A549 (cell line): ENCODE measurements around the gene KLHL6. TPM values are rescaled to one million over a fixed set of nuclear protein-coding genes. Genes with fewer than 3 reads are reported as not detected.

ENCODE experiments used
- ATAC-seq, 2 experiments: fragments of 200-7000 bp in 1 of 2; fragments of >200 bp in 1 of 2; cut with Nextera tagmentation in 1 of 2; cut with Tn5 transposase in 1 of 2; 3 replicates each; pipeline versions ENCODE4 v1.8.0 to v1.9.1; 2018 to 2020; ENCODE audit warnings: mild to moderate bottlenecking in 1 of 2, moderate library complexity in 1 of 2
- CTCF ChIA-PET: fragments of 300-600 bp; sonication (Branson Sonifier 250); formaldehyde crosslinking; extraction: SDS; loops from one replicate; lab custom pipeline; 2021; ENCODE audit warnings: antibody characterized with exemption, inconsistent platforms; lab: Yijun Ruan, JAX
- POLR2A ChIA-PET: fragments of 350-600 bp; formaldehyde crosslinking; extraction: SDS; loops from one replicate; lab custom pipeline; 2021; ENCODE audit warnings: antibody characterized with exemption, inconsistent platforms; lab: Yijun Ruan, JAX
- DNase-seq, 2 experiments: peaks; one replicate each; pipeline versions ENCODE4 v3.0.0 to v3.0.0-alpha.2; 2011 to 2016; ENCODE audit warnings: low read depth in 1 of 2, low spot score in 1 of 2
- FAIRE-seq: peaks from 2 replicates; lab custom pipeline; 2011; peaks lifted over from hg19 to GRCh38; lab: Jason Lieb, UNC
- H3K27ac ChIP-seq, 2 experiments: fragments of >200 bp; sonication (Bioruptor Twin); formaldehyde crosslinking; 3 replicates each; pipeline ENCODE4 v1.5.1; 2016 to 2017
- H3K4me1 ChIP-seq: fragments of >200 bp; sonication (Bioruptor Twin); formaldehyde crosslinking; 3 replicates; pipeline ENCODE4 v1.6.1; 2016
- H3K4me2 ChIP-seq: fragments of >200 bp; sonication (Bioruptor Twin); formaldehyde crosslinking; 3 replicates; pipeline ENCODE4 v1.6.1; 2016
- H3K4me3 ChIP-seq: fragments of >200 bp; sonication (Bioruptor Twin); formaldehyde crosslinking; 3 replicates; pipeline ENCODE4 v1.5.1; 2016
- H3K9me3 ChIP-seq: fragments of >200 bp; sonication (Bioruptor Twin); formaldehyde crosslinking; 3 replicates; pipeline ENCODE4 v1.6.1; 2016
- BCL3 ChIP-seq: fragments of >200 bp; sonication (Bioruptor Twin); formaldehyde crosslinking; IDR thresholded peaks from 3 replicates; pipeline ENCODE4 v1.6.1; 2016
- BHLHE40 ChIP-seq: IDR thresholded peaks from 2 replicates; pipeline ENCODE4 v1.6.1; 2012; ENCODE audit warnings: low read depth, low read length, inconsistent platforms
- CBX2 ChIP-seq: fragments of 200-600 bp; sonication (generic); IDR thresholded peaks from 2 replicates; pipeline ENCODE4 v1.6.1; 2016; ENCODE audit warnings: low read depth, mild to moderate bottlenecking, borderline replicate concordance
- CBX8 ChIP-seq: fragments of 200-600 bp; sonication (generic); IDR thresholded peaks from 2 replicates; pipeline ENCODE4 v1.6.1; 2016
- EHMT2 ChIP-seq: fragments of 200-600 bp; sonication (generic); IDR thresholded peaks from 2 replicates; pipeline ENCODE4 v1.6.1; 2016; ENCODE audit warnings: antibody characterized with exemption, low read depth, mild to moderate bottlenecking, moderate library complexity
- EP300 ChIP-seq, 2 experiments: fragments of >200 bp; sonication (Bioruptor Twin); formaldehyde crosslinking; IDR thresholded peaks; 2 replicates in 1 of 2; 3 replicates in 1 of 2; pipeline ENCODE4 v1.6.1; 2016 to 2017
- FOSB ChIP-seq: fragments of 250-450 bp; sonication (Bioruptor Pico); IDR thresholded peaks from 2 replicates; pipeline ENCODE4 v1.5.0; 2020; ENCODE audit warnings: mild to moderate bottlenecking, moderate library complexity
- GATA3 ChIP-seq: IDR thresholded peaks from 2 replicates; pipeline ENCODE4 v1.6.1; 2012; ENCODE audit warnings: borderline replicate concordance
- HEYL ChIP-seq: fragments of 250-450 bp; sonication (Bioruptor Pico); IDR thresholded peaks from 2 replicates; pipeline ENCODE4 v1.8.0; 2021; ENCODE audit warnings: mild to moderate bottlenecking, moderate library complexity
- HOXB13 ChIP-seq: fragments of 250-450 bp; sonication (Bioruptor Pico); IDR thresholded peaks from 2 replicates; pipeline ENCODE4 v1.5.0; 2020; ENCODE audit warnings: low read depth, mild to moderate bottlenecking, moderate library complexity
- HOXB5 ChIP-seq: fragments of 250-450 bp; sonication (Bioruptor Pico); IDR thresholded peaks from 2 replicates; pipeline ENCODE4 v1.5.0; 2020; ENCODE audit warnings: mild to moderate bottlenecking, moderate library complexity
- MAZ ChIP-seq: fragments of 150-350 bp; IDR thresholded peaks from 2 replicates; pipeline ENCODE4 v1.6.1; 2014; ENCODE audit warnings: antibody characterized with exemption, low read depth, low read length, borderline replicate concordance
- MYC ChIP-seq: IDR thresholded peaks from 2 replicates; pipeline ENCODE4 v1.6.1; 2012; ENCODE audit warnings: mild to moderate bottlenecking, inconsistent platforms, low read length, improper control_type of control experiment, borderline replicate concordance
- NPAS2 ChIP-seq: fragments of 250-450 bp; sonication (Bioruptor Pico); IDR thresholded peaks from 2 replicates; pipeline ENCODE4 v1.8.0; 2022; ENCODE audit warnings: mild to moderate bottlenecking, moderate library complexity, borderline replicate concordance
- NR3C1 ChIP-seq: fragments of >200 bp; sonication (Bioruptor Twin); formaldehyde crosslinking; IDR thresholded peaks from 3 replicates; pipeline ENCODE4 v1.6.1; 2017
- PHF8 ChIP-seq: fragments of 200-600 bp; sonication (generic); IDR thresholded peaks from 2 replicates; pipeline ENCODE4 v1.6.1; 2016; ENCODE audit warnings: low read depth, mild to moderate bottlenecking, antibody characterized with exemption, moderate library complexity, borderline replicate concordance
- POLR2AphosphoS2 ChIP-seq: conservative IDR thresholded peaks from 2 replicates; pipeline ENCODE4 v1.6.1; 2012; ENCODE audit warnings: low read length, improper control_type of control experiment, inconsistent platforms
- RNF2 ChIP-seq: fragments of 200-600 bp; sonication (generic); IDR thresholded peaks from 2 replicates; pipeline ENCODE4 v1.6.1; 2016; ENCODE audit warnings: low read depth, mild to moderate bottlenecking, antibody characterized with exemption, moderate library complexity, borderline replicate concordance
- SREBF2 ChIP-seq: fragments of 450-650 bp; IDR thresholded peaks from 2 replicates; pipeline ENCODE4 v1.6.1; 2014; ENCODE audit warnings: mild to moderate bottlenecking, moderate library complexity
- TFCP2L1 ChIP-seq: fragments of 250-450 bp; sonication (Bioruptor Pico); IDR thresholded peaks from 2 replicates; pipeline ENCODE4 v1.5.0; 2021; ENCODE audit warnings: mild to moderate bottlenecking
- ZC3H11A ChIP-seq: fragments of 450-650 bp; IDR thresholded peaks from 2 replicates; pipeline ENCODE4 v1.6.1; 2014; ENCODE audit warnings: antibody characterized with exemption, mild to moderate bottlenecking
- ZNF302 ChIP-seq: fragments of 250-450 bp; sonication (Bioruptor Pico); IDR thresholded peaks from 2 replicates; pipeline ENCODE4 v1.9.0; 2021; ENCODE audit warnings: inconsistent platforms, mild to moderate bottlenecking, moderate library complexity
- WGBS: methylation state at CpG from one replicate; pipeline ENCODE4 v1.1.6; 2017; ENCODE audit errors: missing lambda C conversion rate; 5-methylcytosine and 5-hydroxymethylcytosine counted together
- polyA plus RNA-seq, 4 experiments: library from polyadenylated mRNA; depleted of rRNA in 3 of 4; stranded (reverse); fragments of >200 nt; fragmentation: RNase III in 1 of 4; extraction: RNeasy Plus Mini Kit Qiagen cat#74134 plus additional on column Dnase treatment in 1 of 4; gene quantifications; 2 replicates in 3 of 4; 3 replicates in 1 of 4; pipeline ENCODE4 v1.2.3, GENCODE V29; 2011 to 2017
- TF ChIP-seq, protein P1 (sequence below): fragments of >200 bp; sonication (Bioruptor Twin); formaldehyde crosslinking; IDR thresholded peaks from 2 replicates; pipeline ENCODE4 v1.6.1; 2016
- TF ChIP-seq, protein P2 (sequence below): IDR thresholded peaks from 2 replicates; pipeline ENCODE4 v1.6.1; 2012
- TF ChIP-seq, protein P3 (sequence below): fragments of 250-450 bp; sonication (Bioruptor Pico); IDR thresholded peaks from 2 replicates; pipeline ENCODE4 v1.5.0; 2021; ENCODE audit warnings: mild to moderate bottlenecking, moderate library complexity, borderline replicate concordance

KLHL6 gene
- polyA plus RNA-seq, 2 of the 4 experiments (the other 2 are of a cell fraction) = not detected

DNA sequence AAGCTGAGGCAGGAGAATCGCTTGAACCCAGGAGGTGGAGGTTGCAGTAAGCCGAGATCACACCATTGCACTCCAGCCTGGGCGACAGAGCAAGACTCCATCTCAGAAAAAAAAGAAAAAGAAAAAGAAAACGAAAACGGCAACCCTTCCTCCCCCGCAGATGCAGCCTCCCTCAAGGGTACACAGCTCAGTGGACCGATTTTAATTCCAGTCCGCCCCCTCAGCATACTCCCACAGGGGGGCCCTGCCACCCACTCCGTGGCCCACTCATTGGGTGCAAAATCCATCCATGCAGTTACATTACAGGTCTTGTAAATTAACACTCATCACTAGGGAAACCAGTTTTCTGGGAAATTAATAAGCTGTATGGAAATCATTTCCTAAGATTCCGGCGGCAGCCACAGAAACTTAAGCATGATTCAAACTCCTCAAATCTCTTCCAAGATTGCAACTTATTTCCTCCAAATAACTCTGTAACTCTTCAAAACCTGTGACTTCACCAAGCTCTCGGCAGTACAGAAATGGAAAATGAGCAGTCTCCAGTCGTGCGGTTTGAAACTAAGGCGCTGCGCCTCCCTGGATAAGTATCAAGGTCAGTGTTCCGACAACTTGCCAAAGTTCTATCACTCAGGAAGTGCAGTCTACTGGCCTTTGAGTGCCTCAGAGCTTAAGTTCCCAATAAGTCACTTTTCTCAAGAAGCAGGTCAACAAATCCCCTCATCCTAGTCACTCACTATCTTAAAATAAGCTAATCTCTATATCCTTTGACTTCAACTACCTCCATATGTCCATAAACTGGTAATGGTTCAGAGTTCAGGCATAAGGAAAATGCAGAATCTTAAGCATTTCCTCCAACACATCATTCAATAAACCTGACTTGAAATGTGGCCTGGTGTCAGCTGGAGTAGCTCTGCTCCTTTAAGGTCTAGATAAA is 24.7 kb upstream of the KLHL6 start:
- DNase-seq (no peak), ATAC-seq (no peak)
- H3K4me1 ChIP-seq = no peaks in the 10 kb centered on the region
- H3K27ac ChIP-seq = no peak overlapping the region
- no peak for TF ChIP-seq CBX8
- TF ChIP-seq HOXB5 (CRISPR knock-in tag) = no peak
- no peak for TF ChIP-seq ZNF302
- TF ChIP-seq EP300 (IDR thresholded peaks at IDR 0.05) = no peak
- TF ChIP-seq POLR2AphosphoS2 = no peak
- TF ChIP-seq ZC3H11A = no peak
- no peak for TF ChIP-seq MYC
- TF ChIP-seq GATA3 = no peak
- TF ChIP-seq PHF8 = no peak
- TF ChIP-seq, all 56 proteins: peak for 0
- FAIRE-seq = no peak
- H3K4me3 ChIP-seq = no peak overlapping the region
- no peak overlapping the region for H3K4me2 ChIP-seq
- POLR2A ChIA-PET = no interaction called here
- no peaks in the 10 kb centered on the region; the same call in 2 of the 3 replicates for H3K9me3 ChIP-seq
- CTCF ChIA-PET = interaction anchor here (1.6 kb wide), 1 partner anchor 14 kb away, joined by 5 read pairs; no protein-coding TSS in a partner anchor
- WGBS = 68% methylated on average over 17 of the region's 17 CpGs

DNA sequence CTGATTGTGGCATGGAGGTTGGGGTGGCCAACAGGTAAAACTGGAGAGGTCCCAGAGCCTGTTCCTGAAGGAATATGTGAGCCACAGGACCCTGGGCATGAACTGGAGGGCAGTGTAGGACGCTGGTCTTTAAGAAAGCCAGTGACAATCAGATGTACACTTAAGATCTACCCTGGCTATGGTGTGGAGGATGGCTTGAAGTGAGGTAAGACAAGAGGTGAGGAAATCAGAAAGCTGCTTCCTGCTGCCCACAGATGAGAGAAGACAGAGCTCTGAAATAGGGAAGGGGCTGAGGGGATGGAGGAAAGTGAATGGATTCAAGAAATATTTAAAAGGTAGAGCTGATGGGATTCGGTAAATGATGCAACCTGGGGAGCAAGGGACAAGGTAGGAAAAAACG is 22.7 kb upstream of the KLHL6 start:
- H3K9me3 ChIP-seq = no peaks in the 10 kb centered on the region; the same call in 2 of the 3 replicates
- no peak overlapping the region for H3K4me3 ChIP-seq
- FAIRE-seq (no peak), DNase-seq (no peak), ATAC-seq (no peak)
- POLR2A ChIA-PET = no interaction called here
- no peak overlapping the region for H3K4me2 ChIP-seq
- H3K27ac ChIP-seq = no peak overlapping the region
- WGBS = 7% methylated on average over 3 of the region's 3 CpGs
- TF ChIP-seq BCL3 = no peak
- no peak for TF ChIP-seq MAZ
- TF ChIP-seq, protein P1, sequence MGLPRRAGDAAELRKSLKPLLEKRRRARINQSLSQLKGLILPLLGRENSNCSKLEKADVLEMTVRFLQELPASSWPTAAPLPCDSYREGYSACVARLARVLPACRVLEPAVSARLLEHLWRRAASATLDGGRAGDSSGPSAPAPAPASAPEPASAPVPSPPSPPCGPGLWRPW = no peak
- TF ChIP-seq SREBF2 = no peak
- TF ChIP-seq EHMT2 = no peak
- TF ChIP-seq HEYL = no peak
- no peak for TF ChIP-seq CBX8
- no peak for TF ChIP-seq GATA3
- no peak for TF ChIP-seq NPAS2
- no peak for TF ChIP-seq NR3C1
- TF ChIP-seq BHLHE40 = no peak
- TF ChIP-seq CBX2 = no peak
- TF ChIP-seq, protein P2, sequence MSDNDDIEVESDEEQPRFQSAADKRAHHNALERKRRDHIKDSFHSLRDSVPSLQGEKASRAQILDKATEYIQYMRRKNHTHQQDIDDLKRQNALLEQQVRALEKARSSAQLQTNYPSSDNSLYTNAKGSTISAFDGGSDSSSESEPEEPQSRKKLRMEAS = no peak
- H3K4me1 ChIP-seq = no peaks in the 10 kb centered on the region
- CTCF ChIA-PET = no interaction called here

GRCh38 chr3:183577346-183577745 is 21.8 kb upstream of the KLHL6 start:
- FAIRE-seq (no peak), ATAC-seq (no peak), DNase-seq (no peak)
- Histone ChIP-seq H3K4me2 (no peak overlapping the region), H3K4me3 (no peak overlapping the region), H3K27ac (no peak overlapping the region), H3K9me3 (no peaks in the 10 kb centered on the region; the same call in 2 of the 3 replicates), H3K4me1 (no peaks in the 10 kb centered on the region)
- CTCF ChIA-PET = no interaction called here
- TF ChIP-seq CBX2 (no peak), PHF8 (no peak), RNF2 (no peak), HOXB5 (CRISPR knock-in tag) (no peak), FOSB (CRISPR knock-in tag) (no peak), TFCP2L1 (CRISPR knock-in tag) (no peak), HOXB13 (CRISPR knock-in tag) (no peak), MYC (no peak)
- TF ChIP-seq, protein P3, sequence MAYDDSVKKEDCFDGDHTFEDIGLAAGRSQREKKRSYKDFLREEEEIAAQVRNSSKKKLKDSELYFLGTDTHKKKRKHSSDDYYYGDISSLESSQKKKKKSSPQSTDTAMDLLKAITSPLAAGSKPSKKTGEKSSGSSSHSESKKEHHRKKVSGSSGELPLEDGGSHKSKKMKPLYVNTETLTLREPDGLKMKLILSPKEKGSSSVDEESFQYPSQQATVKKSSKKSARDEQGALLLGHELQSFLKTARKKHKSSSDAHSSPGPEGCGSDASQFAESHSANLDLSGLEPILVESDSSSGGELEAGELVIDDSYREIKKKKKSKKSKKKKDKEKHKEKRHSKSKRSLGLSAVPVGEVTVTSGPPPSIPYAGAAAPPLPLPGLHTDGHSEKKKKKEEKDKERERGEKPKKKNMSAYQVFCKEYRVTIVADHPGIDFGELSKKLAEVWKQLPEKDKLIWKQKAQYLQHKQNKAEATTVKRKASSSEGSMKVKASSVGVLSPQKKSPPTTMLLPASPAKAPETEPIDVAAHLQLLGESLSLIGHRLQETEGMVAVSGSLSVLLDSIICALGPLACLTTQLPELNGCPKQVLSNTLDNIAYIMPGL (CRISPR knock-in tag) = no peak
- 41% methylated on average over 3 of the region's 3 CpGs for WGBS
- POLR2A ChIA-PET = no interaction called here
